HCT116 (cell line): ENCODE data around the gene EPDR1. TPM values are rescaled to one million over a fixed set of nuclear protein-coding genes. Genes with fewer than 3 reads are reported as not detected.

Experiments used
- total RNA-seq: library from RNA; stranded (reverse); gene quantifications from one replicate; pipeline ENCODE4 v1.2.1, GENCODE V29; 2021; ENCODE audit not compliant: unreplicated experiment

Gene EPDR1
- total RNA-seq, 1 experiment from 2014 or later, result 8.0 TPM

Other genes starting within 250 kb of the EPDR1 start
- not detected for gene GPR141, start 236.9 kb upstream of the EPDR1 start, total RNA-seq
- gene NME8, start 72.0 kb upstream of the EPDR1 start, total RNA-seq, result not detected
- gene SFRP4, start 3.8 kb upstream of the EPDR1 start, total RNA-seq, result 0.25 TPM